Loucy (cell line): ENCODE measurements around the gene ZMYND8.

Source experiments
- H2AFZ ChIP-seq: fragments of 200-600 bp; sonication (generic); 2 replicates; pipeline ENCODE4 v1.6.0; 2016; ENCODE audit warnings: antibody characterized with exemption, mild to moderate bottlenecking, low read length, moderate library complexity
- H3F3A ChIP-seq: fragments of 200-600 bp; 2 replicates; pipeline ENCODE4 v1.6.0; 2016; ENCODE audit warnings: antibody characterized with exemption, low read depth, mild to moderate bottlenecking
- H3K27me3 ChIP-seq: fragments of 200-600 bp; sonication (generic); 2 replicates; pipeline ENCODE4 v1.6.1; 2014; ENCODE audit warnings: low read length, mild to moderate bottlenecking; ENCODE audit not compliant: insufficient read depth, poor library complexity, severe bottlenecking
- H3K36me3 ChIP-seq: fragments of 200-600 bp; sonication (generic); 2 replicates; pipeline ENCODE4 v1.6.1; 2016; ENCODE audit warnings: low read length; ENCODE audit not compliant: insufficient read depth
- H3K4me1 ChIP-seq: fragments of 200-600 bp; sonication (generic); 2 replicates; pipeline ENCODE4 v1.5.1; 2014; ENCODE audit warnings: low read length, mild to moderate bottlenecking; ENCODE audit not compliant: insufficient read depth, poor library complexity, severe bottlenecking
- H3K4me2 ChIP-seq: fragments of 200-600 bp; sonication (generic); 2 replicates; pipeline ENCODE4 v1.6.0; 2014; ENCODE audit warnings: antibody characterized with exemption, low read length, low read depth, mild to moderate bottlenecking; ENCODE audit not compliant: poor library complexity, severe bottlenecking
- H3K4me3 ChIP-seq: fragments of 200-600 bp; sonication (generic); 2 replicates; pipeline ENCODE4 v1.5.1; 2014; ENCODE audit warnings: low read length, mild to moderate bottlenecking, mixed read lengths; ENCODE audit not compliant: poor library complexity, severe bottlenecking
- H3K79me2 ChIP-seq: fragments of 200-600 bp; sonication (generic); 2 replicates; pipeline ENCODE4 v1.6.1; 2014; ENCODE audit warnings: low read length; ENCODE audit not compliant: insufficient read depth
- H3K9ac ChIP-seq: fragments of 200-600 bp; sonication (generic); 2 replicates; pipeline ENCODE4 v1.6.0; 2014; ENCODE audit warnings: mild to moderate bottlenecking, low read depth, low read length, moderate library complexity; ENCODE audit not compliant: poor library complexity, severe bottlenecking
- H3K9me2 ChIP-seq: fragments of 200-600 bp; sonication (generic); replicated peaks from 2 replicates; pipeline ENCODE4 v1.6.1; 2016; ENCODE audit warnings: low read depth, low read length, mixed read lengths
- H3K9me3 ChIP-seq: fragments of 200-600 bp; sonication (generic); 2 replicates; pipeline ENCODE4 v1.6.1; 2014; ENCODE audit warnings: mild to moderate bottlenecking, antibody characterized with exemption, low read length, low read depth; ENCODE audit not compliant: insufficient read depth
- H4K20me1 ChIP-seq: fragments of 200-600 bp; sonication (generic); 2 replicates; pipeline ENCODE4 v1.6.0; 2014; ENCODE audit warnings: antibody characterized with exemption, low read length, mild to moderate bottlenecking; ENCODE audit not compliant: insufficient read depth, poor library complexity, severe bottlenecking
- CTCF ChIP-seq: fragments of 200-600 bp; sonication (generic); conservative IDR thresholded peaks from 2 replicates; pipeline ENCODE4 v1.5.1; 2014; ENCODE audit warnings: mild to moderate bottlenecking, antibody characterized with exemption, low read length
- EZH2phosphoT487 ChIP-seq: fragments of 200-600 bp; IDR thresholded peaks from 2 replicates; pipeline ENCODE4 v1.6.1; 2018; ENCODE audit warnings: antibody characterized with exemption, mild to moderate bottlenecking, moderate library complexity, borderline replicate concordance

ZMYND8 gene

GRCh38 chr20:47238780-47239718 lies 117.5 kb downstream of the ZMYND8 start:
- Histone ChIP-seq H3K36me3 (peaks cover 89% of the 10 kb centered on the region), H3K4me1 (no peaks in the 10 kb centered on the region), H3K9ac (no peak overlapping the region), H4K20me1 (peaks cover 8% of the 10 kb centered on the region), H3F3A (no peaks in the 10 kb centered on the region; the same call in 1 of the 2 replicates), H2AFZ (no peak overlapping the region), H3K4me2 (no peak overlapping the region), H3K79me2 (peaks cover 14% of the 10 kb centered on the region; the same call in 1 of the 2 replicates), H3K4me3 (no peak overlapping the region), H3K27me3 (no peaks in the 10 kb centered on the region), H3K9me3 (no peaks in the 10 kb centered on the region), H3K9me2 (no peaks in the 10 kb centered on the region)
- TF ChIP-seq CTCF (no peak), EZH2phosphoT487 (no peak)

GRCh38 chr20:47237715-47238114 lies 118.8 kb downstream of the ZMYND8 start:
- peaks cover 2% of the 10 kb centered on the region for H4K20me1 ChIP-seq
- no peaks in the 10 kb centered on the region for H3F3A ChIP-seq
- H3K9ac ChIP-seq = no peak overlapping the region
- peaks cover 89% of the 10 kb centered on the region for H3K36me3 ChIP-seq
- no peak overlapping the region for H2AFZ ChIP-seq
- H3K27me3 ChIP-seq = no peaks in the 10 kb centered on the region
- peaks cover 8% of the 10 kb centered on the region; the same call in 1 of the 2 replicates for H3K79me2 ChIP-seq
- no peaks in the 10 kb centered on the region for H3K4me1 ChIP-seq
- TF ChIP-seq CTCF (no peak), EZH2phosphoT487 (no peak)
- H3K9me3 ChIP-seq = no peaks in the 10 kb centered on the region
- no peak overlapping the region for H3K4me3 ChIP-seq
- no peaks in the 10 kb centered on the region for H3K9me2 ChIP-seq
- H3K4me2 ChIP-seq = no peak overlapping the region

- no peak for TF ChIP-seq EZH2phosphoT487
- TF ChIP-seq CTCF = no peak
- Histone ChIP-seq H3K4me2 (no peak overlapping the region), H3F3A (no peaks in the 10 kb centered on the region), H3K79me2 (no peaks in the 10 kb centered on the region; the same call in 1 of the 2 replicates), H3K36me3 (peaks cover 90% of the 10 kb centered on the region), H3K9me3 (no peaks in the 10 kb centered on the region), H4K20me1 (peaks cover 3% of the 10 kb centered on the region), H3K9me2 (no peaks in the 10 kb centered on the region), H3K4me3 (no peak overlapping the region), H3K27me3 (no peaks in the 10 kb centered on the region), H2AFZ (no peak overlapping the region), H3K9ac (no peak overlapping the region), H3K4me1 (no peaks in the 10 kb centered on the region)
These were observed 119.9 kb downstream of the ZMYND8 start for GRCh38 chr20:47236639-47236900.
